Neural progenitor cell (in vitro differentiated cells): Measurements from ENCODE around the gene QPCTL. TPM values are rescaled to one million over a fixed set of nuclear protein-coding genes. Genes with fewer than 3 reads are reported as not detected.

Experiments used
- DNase-seq: peaks from one replicate; pipeline ENCODE4 v3.0.0-alpha.2; 2016; ENCODE audit warnings: low spot score
- H2AFZ ChIP-seq: fragments of 200-600 bp; sonication (generic); replicated peaks from 2 replicates; pipeline ENCODE4 v1.6.1; 2016; ENCODE audit warnings: antibody characterized with exemption
- H3F3A ChIP-seq: fragments of 200-600 bp; sonication (generic); 2 replicates; pipeline ENCODE4 v1.6.1; 2016; ENCODE audit warnings: antibody characterized with exemption, low read depth
- H3K27ac ChIP-seq: fragments of 200-600 bp; sonication (generic); 2 replicates; pipeline ENCODE4 v1.5.1; 2016; ENCODE audit warnings: mild to moderate bottlenecking
- H3K27me3 ChIP-seq: fragments of 200-600 bp; sonication (generic); 2 replicates; pipeline ENCODE4 v1.6.1; 2016; ENCODE audit warnings: mild to moderate bottlenecking, moderate library complexity
- H3K36me3 ChIP-seq: fragments of 200-600 bp; sonication (generic); 2 replicates; pipeline ENCODE4 v1.5.1; 2016
- H3K4me1 ChIP-seq: fragments of 200-600 bp; sonication (generic); 2 replicates; pipeline ENCODE4 v1.6.1; 2016; ENCODE audit warnings: mixed run types
- H3K4me2 ChIP-seq: fragments of 200-600 bp; sonication (generic); 2 replicates; pipeline ENCODE4 v1.6.1; 2016
- H3K4me3 ChIP-seq: fragments of 200-600 bp; sonication (generic); 2 replicates; pipeline ENCODE4 v1.5.1; 2016
- H3K79me2 ChIP-seq: fragments of 200-600 bp; sonication (generic); 2 replicates; pipeline ENCODE4 v1.6.1; 2016; ENCODE audit warnings: low read depth
- H3K9ac ChIP-seq: fragments of 200-600 bp; sonication (generic); 2 replicates; pipeline ENCODE4 v1.6.1; 2016
- H3K9me3 ChIP-seq: fragments of 200-600 bp; sonication (generic); 2 replicates; pipeline ENCODE4 v1.5.1; 2016; ENCODE audit warnings: low read depth
- H4K20me1 ChIP-seq: fragments of 200-600 bp; sonication (generic); 2 replicates; pipeline ENCODE4 v1.6.1; 2016; ENCODE audit warnings: low read depth
- H3K27ac Mint-ChIP-seq: 3 replicates; pipeline ENCODE4 v1.8.0; 2021; ENCODE audit warnings: mixed read lengths
- H3K27me3 Mint-ChIP-seq: 2 replicates; pipeline ENCODE4 v1.8.0; 2022; ENCODE audit warnings: low read depth, mild to moderate bottlenecking, inconsistent platforms, moderate library complexity, mixed read lengths; ENCODE audit not compliant: insufficient read depth
- H3K36me3 Mint-ChIP-seq: 3 replicates; pipeline ENCODE4 v1.8.0; 2021; ENCODE audit warnings: mixed read lengths
- H3K4me1 Mint-ChIP-seq: 3 replicates; pipeline ENCODE4 v1.8.0; 2021; ENCODE audit warnings: mixed read lengths
- H3K4me3 Mint-ChIP-seq: 3 replicates; pipeline ENCODE4 v1.8.0; 2021; ENCODE audit warnings: mild to moderate bottlenecking, moderate library complexity, mixed read lengths
- H3K9me3 Mint-ChIP-seq: 3 replicates; pipeline ENCODE4 v1.8.0; 2020; ENCODE audit warnings: mixed read lengths
- EZH2 ChIP-seq: fragments of 200-600 bp; sonication (generic); IDR thresholded peaks from 2 replicates; pipeline ENCODE4 v1.6.1; 2017; ENCODE audit warnings: antibody characterized with exemption, mild to moderate bottlenecking, moderate library complexity
- EZH2phosphoT487 ChIP-seq: fragments of 200-600 bp; sonication (generic); IDR thresholded peaks from 2 replicates; pipeline ENCODE4 v1.6.1; 2017; ENCODE audit warnings: antibody characterized with exemption
- total RNA-seq: library from RNA; depleted of rRNA; stranded (reverse); fragments of >200 nt; gene quantifications from 2 replicates; pipeline ENCODE4 v1.2.3, GENCODE V29; 2015; ENCODE audit warnings: low replicate concordance
- TF ChIP-seq, protein P1 (sequence below): fragments of 200-600 bp; sonication (generic); IDR thresholded peaks from 2 replicates; pipeline ENCODE4 v1.5.1; 2017; ENCODE audit warnings: antibody characterized with exemption, mild to moderate bottlenecking

Gene QPCTL
- total RNA-seq, 1 donor from 2014 or later = 4.5 TPM

DNA sequence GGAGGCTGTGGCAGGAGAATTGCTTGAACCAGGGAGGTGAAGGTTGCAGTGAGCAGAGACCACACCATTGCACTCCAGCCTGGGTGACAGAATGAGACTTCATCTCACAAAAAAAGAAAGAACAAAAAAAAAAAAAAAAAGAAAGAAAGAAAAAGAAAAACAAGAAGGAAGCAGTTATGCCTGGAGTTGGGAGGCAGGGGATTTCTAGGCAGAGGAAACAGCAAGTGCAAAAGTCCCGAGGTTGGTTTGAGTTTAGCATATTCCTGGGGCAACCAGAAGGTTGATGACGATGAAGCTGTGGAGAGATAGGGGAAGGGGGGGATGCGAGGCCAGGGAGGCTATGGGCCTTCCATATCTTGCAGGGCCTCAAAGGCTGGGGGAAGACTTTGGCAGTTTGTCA is 41.7 kb upstream of the QPCTL start:
- TF ChIP-seq EZH2 = no peak
- TF ChIP-seq, protein P1, sequence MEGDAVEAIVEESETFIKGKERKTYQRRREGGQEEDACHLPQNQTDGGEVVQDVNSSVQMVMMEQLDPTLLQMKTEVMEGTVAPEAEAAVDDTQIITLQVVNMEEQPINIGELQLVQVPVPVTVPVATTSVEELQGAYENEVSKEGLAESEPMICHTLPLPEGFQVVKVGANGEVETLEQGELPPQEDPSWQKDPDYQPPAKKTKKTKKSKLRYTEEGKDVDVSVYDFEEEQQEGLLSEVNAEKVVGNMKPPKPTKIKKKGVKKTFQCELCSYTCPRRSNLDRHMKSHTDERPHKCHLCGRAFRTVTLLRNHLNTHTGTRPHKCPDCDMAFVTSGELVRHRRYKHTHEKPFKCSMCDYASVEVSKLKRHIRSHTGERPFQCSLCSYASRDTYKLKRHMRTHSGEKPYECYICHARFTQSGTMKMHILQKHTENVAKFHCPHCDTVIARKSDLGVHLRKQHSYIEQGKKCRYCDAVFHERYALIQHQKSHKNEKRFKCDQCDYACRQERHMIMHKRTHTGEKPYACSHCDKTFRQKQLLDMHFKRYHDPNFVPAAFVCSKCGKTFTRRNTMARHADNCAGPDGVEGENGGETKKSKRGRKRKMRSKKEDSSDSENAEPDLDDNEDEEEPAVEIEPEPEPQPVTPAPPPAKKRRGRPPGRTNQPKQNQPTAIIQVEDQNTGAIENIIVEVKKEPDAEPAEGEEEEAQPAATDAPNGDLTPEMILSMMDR = no peak
- no peak for TF ChIP-seq EZH2phosphoT487
- peaks cover 11% of the 10 kb centered on the region for H3K27me3 Mint-ChIP-seq
- Histone ChIP-seq H3K9ac (no peak overlapping the region), H3K79me2 (no peaks in the 10 kb centered on the region), H3F3A (peaks cover 7% of the 10 kb centered on the region), H3K4me1 (no peaks in the 10 kb centered on the region), H3K4me3 (no peak overlapping the region), H3K27ac (no peak overlapping the region), H2AFZ (no peak overlapping the region), H3K4me2 (no peak overlapping the region), H3K27me3 (no peaks in the 10 kb centered on the region), H4K20me1 (no peaks in the 10 kb centered on the region), H3K36me3 (no peaks in the 10 kb centered on the region), H3K9me3 (no peaks in the 10 kb centered on the region)
- H3K4me1 Mint-ChIP-seq = peaks cover 16% of the 10 kb centered on the region
- H3K4me3 Mint-ChIP-seq = peak overlapping the region; percentile 54
- H3K36me3 Mint-ChIP-seq = no peaks in the 10 kb centered on the region
- peaks cover 2% of the 10 kb centered on the region for H3K9me3 Mint-ChIP-seq
- no peak for DNase-seq
- H3K27ac Mint-ChIP-seq = peak overlapping the region; percentile 79

DNA sequence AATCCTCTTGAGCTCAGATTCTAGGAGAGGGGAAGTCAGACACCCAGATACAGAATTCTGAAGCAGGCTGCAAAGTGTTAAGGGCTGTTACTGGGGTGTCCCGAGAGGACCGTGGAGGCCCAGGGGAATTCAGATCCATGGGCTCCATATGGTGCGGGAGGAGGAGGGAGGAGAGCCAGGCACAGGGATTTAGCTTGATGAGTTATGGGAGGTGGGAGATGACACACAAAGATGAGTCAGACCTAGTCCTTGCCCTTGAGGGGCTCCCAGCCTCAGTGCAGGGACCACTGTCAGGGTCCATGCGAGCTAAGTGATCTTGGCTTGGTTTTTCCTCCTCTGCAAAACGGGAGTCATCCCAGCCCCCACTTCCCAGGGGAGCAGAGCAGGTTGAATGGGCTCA is 38.8 kb upstream of the QPCTL start:
- Histone ChIP-seq H2AFZ (no peak overlapping the region), H3K27ac (no peak overlapping the region)
- peaks cover 13% of the 10 kb centered on the region for H3K27me3 Mint-ChIP-seq

DNA sequence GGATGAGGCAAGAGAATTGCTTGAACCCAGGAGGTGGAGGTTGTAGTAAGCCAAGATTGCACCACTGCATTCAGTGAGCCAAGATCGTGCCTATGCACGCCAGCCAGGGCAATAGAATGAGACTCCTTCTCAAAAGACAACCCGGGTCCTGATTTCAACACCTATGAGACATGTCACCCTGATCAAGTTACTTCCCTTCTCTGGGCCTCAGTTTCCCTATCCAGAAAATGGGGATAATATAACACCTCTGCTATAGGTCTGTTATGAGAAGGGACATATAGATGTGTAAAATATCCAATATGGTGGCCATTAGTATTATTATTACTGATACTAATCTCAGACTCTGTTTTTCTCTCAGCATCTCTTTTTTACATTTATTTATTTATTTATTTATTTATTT is 37.4 kb upstream of the QPCTL start:
- Mint-ChIP-seq H3K27me3 (peaks cover 12% of the 10 kb centered on the region), H3K4me1 (peaks cover 16% of the 10 kb centered on the region), H3K27ac (no peak overlapping the region), H3K4me3 (no peak overlapping the region), H3K9me3 (no peaks in the 10 kb centered on the region), H3K36me3 (no peaks in the 10 kb centered on the region)
- Histone ChIP-seq H3K27me3 (no peaks in the 10 kb centered on the region), H3F3A (peaks cover 4% of the 10 kb centered on the region), H4K20me1 (no peaks in the 10 kb centered on the region), H3K27ac (no peak overlapping the region), H3K9ac (no peak overlapping the region), H3K9me3 (no peaks in the 10 kb centered on the region), H2AFZ (no peak overlapping the region), H3K4me1 (no peaks in the 10 kb centered on the region), H3K4me2 (no peak overlapping the region), H3K4me3 (no peak overlapping the region), H3K36me3 (no peaks in the 10 kb centered on the region), H3K79me2 (no peaks in the 10 kb centered on the region)
- DNase-seq = no peak
- TF ChIP-seq, protein P1 = no peak
- no peak for TF ChIP-seq EZH2
- no peak for TF ChIP-seq EZH2phosphoT487

More for the DNA sequence above, 38.8 kb upstream of the QPCTL start:
- Histone ChIP-seq H3K4me1 (no peaks in the 10 kb centered on the region), H4K20me1 (no peaks in the 10 kb centered on the region), H3K4me2 (no peak overlapping the region), H3K9me3 (no peaks in the 10 kb centered on the region), H3K36me3 (no peaks in the 10 kb centered on the region), H3K9ac (no peak overlapping the region), H3K4me3 (no peak overlapping the region), H3F3A (peaks cover under 1% of the 10 kb centered on the region), H3K79me2 (no peaks in the 10 kb centered on the region), H3K27me3 (no peaks in the 10 kb centered on the region)
- TF ChIP-seq EZH2phosphoT487 (no peak), EZH2 (no peak)
- TF ChIP-seq, protein P1 = no peak
- H3K4me3 Mint-ChIP-seq = no peak overlapping the region
- H3K36me3 Mint-ChIP-seq = no peaks in the 10 kb centered on the region
- H3K4me1 Mint-ChIP-seq = peaks cover 10% of the 10 kb centered on the region
- no peak for DNase-seq
- H3K9me3 Mint-ChIP-seq = no peaks in the 10 kb centered on the region
- H3K27ac Mint-ChIP-seq = peak overlapping the region; percentile 87
